SK-N-SH treated with all-trans-retinoic acid at 6 μM for 48 hours (cell line): ENCODE data around the gene PF4V1.

ENCODE experiments used
- ARNTL ChIP-seq: fragments of 450-650 bp; formaldehyde crosslinking; IDR thresholded peaks from 2 replicates; pipeline ENCODE4 v1.5.0; 2020; ENCODE audit warnings: low read depth, mild to moderate bottlenecking, moderate library complexity, borderline replicate concordance
- CREB5 ChIP-seq: fragments of 250-450 bp; sonication (Bioruptor Pico); IDR thresholded peaks from 2 replicates; pipeline ENCODE4 v1.5.1; 2020; ENCODE audit warnings: low read depth, mild to moderate bottlenecking, moderate library complexity
- CSDC2 ChIP-seq: fragments of 250-450 bp; sonication (Bioruptor Pico); IDR thresholded peaks from 2 replicates; pipeline ENCODE4 v1.5.0; 2020; ENCODE audit warnings: mild to moderate bottlenecking, moderate library complexity
- ESRRG ChIP-seq: fragments of 250-450 bp; sonication (Bioruptor Pico); IDR thresholded peaks from 2 replicates; pipeline ENCODE4 v1.6.1; 2021; ENCODE audit warnings: mild to moderate bottlenecking
- PATZ1 ChIP-seq: fragments of 250-450 bp; sonication (Bioruptor Pico); IDR thresholded peaks from 2 replicates; pipeline ENCODE4 v1.8.0; 2020; ENCODE audit warnings: mild to moderate bottlenecking, moderate library complexity, borderline replicate concordance
- PPARA ChIP-seq: fragments of 250-450 bp; sonication (Bioruptor Pico); IDR thresholded peaks from 2 replicates; pipeline ENCODE4 v1.5.0; 2020; ENCODE audit warnings: mild to moderate bottlenecking, borderline replicate concordance
- RARB ChIP-seq: fragments of 250-450 bp; sonication (Bioruptor Pico); IDR thresholded peaks from 2 replicates; pipeline ENCODE4 v1.8.0; 2021; ENCODE audit warnings: mild to moderate bottlenecking, moderate library complexity
- TCF4 ChIP-seq: fragments of 250-450 bp; sonication (Bioruptor Pico); IDR thresholded peaks from 2 replicates; pipeline ENCODE4 v1.8.0; 2021; ENCODE audit warnings: mild to moderate bottlenecking, moderate library complexity, borderline replicate concordance
- ZC3H10 ChIP-seq: fragments of 250-450 bp; sonication (Bioruptor Pico); IDR thresholded peaks from 2 replicates; pipeline ENCODE4 v1.5.1; 2021; ENCODE audit warnings: mild to moderate bottlenecking, moderate library complexity
- ZFP3 ChIP-seq: fragments of 250-450 bp; sonication (Bioruptor Pico); IDR thresholded peaks from 2 replicates; pipeline ENCODE4 v1.5.0; 2020; ENCODE audit warnings: mild to moderate bottlenecking, moderate library complexity
- ZFP30 ChIP-seq: fragments of 450-650 bp; formaldehyde crosslinking; IDR thresholded peaks from 2 replicates; pipeline ENCODE4 v1.5.0; 2022; ENCODE audit warnings: mild to moderate bottlenecking, moderate library complexity
- ZNF70 ChIP-seq: fragments of 450-650 bp; formaldehyde crosslinking; IDR thresholded peaks from 2 replicates; pipeline ENCODE4 v1.5.0; 2020; ENCODE audit warnings: mild to moderate bottlenecking, moderate library complexity
- ZNF8 ChIP-seq: fragments of 450-650 bp; formaldehyde crosslinking; IDR thresholded peaks from 2 replicates; pipeline ENCODE4 v1.5.0; 2020; ENCODE audit warnings: mild to moderate bottlenecking, moderate library complexity

GRCh38 chr4:73816814-73817213 is 36.3 kb upstream of the PF4V1 start:
- no peak for TF ChIP-seq PATZ1 (CRISPR knock-in tag)
- no peak for TF ChIP-seq ZNF8 (CRISPR knock-in tag)
- TF ChIP-seq RARB (CRISPR knock-in tag): no peak
- no peak for TF ChIP-seq ZNF70 (CRISPR knock-in tag)
- no peak for TF ChIP-seq PPARA (CRISPR knock-in tag)
- TF ChIP-seq ZFP30: no peak
- no peak for TF ChIP-seq ZFP3 (CRISPR knock-in tag)
- TF ChIP-seq TCF4 (CRISPR knock-in tag): no peak
- no peak for TF ChIP-seq ZC3H10 (CRISPR knock-in tag)
- no peak for TF ChIP-seq ARNTL (CRISPR knock-in tag)
- no peak for TF ChIP-seq ESRRG (CRISPR knock-in tag)
- no peak for TF ChIP-seq CREB5 (CRISPR knock-in tag)
- no peak for TF ChIP-seq CSDC2
